GM21737 (cell line): ENCODE measurements around the gene ANO4.

Source experiments
- ATAC-seq: cut with Tn5 transposase; IDR thresholded peaks from one replicate; pipeline ENCODE4 v1.9.1; 2021; ENCODE audit warnings: mild to moderate bottlenecking, moderate library complexity; ENCODE audit not compliant: unreplicated experiment

Gene ANO4

DNA sequence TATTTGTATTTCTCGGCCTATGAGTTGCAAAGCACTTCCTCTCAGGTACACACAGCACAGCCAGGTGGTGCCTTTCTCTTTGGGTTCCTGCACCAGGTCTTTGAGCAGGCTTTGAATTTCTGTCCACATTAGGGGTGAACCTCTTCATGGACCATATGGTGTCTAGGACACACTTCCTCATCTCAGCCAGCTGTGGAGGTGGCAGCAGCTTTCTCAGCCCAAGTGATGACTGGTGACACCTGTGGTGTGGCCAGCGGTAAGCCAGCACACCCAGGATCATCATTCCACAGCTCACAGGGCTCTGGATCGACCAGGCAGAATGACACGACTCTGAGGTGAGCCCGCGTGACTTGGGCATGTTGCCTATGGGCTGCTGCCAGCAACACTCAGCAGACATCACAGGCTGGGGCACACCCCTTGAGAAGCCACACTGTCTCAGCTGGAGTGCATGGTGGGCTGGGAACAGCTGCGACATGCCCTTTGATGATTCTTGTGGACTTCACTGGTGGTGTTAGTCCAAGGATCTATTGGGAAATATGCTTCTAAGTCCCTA lies 378.7 kb downstream of the ANO4 start:
- no peak for ATAC-seq

DNA sequence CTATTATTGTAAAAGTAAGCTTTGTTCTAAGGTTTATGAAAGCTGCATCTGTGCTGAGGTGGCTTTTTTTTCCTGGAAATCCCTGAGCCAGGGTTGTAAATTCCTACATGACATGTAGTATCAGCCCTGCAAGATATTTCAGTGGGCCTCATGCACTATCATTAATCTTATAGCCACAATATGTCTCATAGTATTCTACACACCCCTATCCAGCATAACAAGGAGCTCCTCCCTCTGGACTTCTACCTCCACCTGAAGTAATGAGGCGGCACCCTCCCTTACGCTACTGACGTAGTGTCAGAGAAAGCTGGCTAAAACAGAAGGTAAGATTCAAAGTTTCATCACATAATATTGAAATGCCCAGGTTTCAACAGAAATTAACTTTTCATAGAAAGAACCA lies 380.0 kb downstream of the ANO4 start:
- no peak for ATAC-seq
